Keratinocyte (primary cell): ENCODE data around the gene C6orf47. TPM values are rescaled to one million over a fixed set of nuclear protein-coding genes. Genes with fewer than 3 reads are reported as not detected.

Experiments used
- DNase-seq: peaks from one replicate; pipeline ENCODE4 v3.0.0-alpha.2; 2011; ENCODE audit warnings: low read depth, missing footprints, low spot score
- FAIRE-seq: peaks from 2 replicates; lab custom pipeline; 2011; peaks lifted over from hg19 to GRCh38; lab: Jason Lieb, UNC
- H2AFZ ChIP-seq: 2 replicates; pipeline ENCODE4 v1.6.0; 2012; ENCODE audit warnings: low read length, control low read depth, inconsistent platforms; ENCODE audit not compliant: control insufficient read depth
- H3K27ac ChIP-seq: 2 replicates; pipeline ENCODE4 v1.5.1; 2011; ENCODE audit warnings: low read length; ENCODE audit not compliant: control insufficient read depth, insufficient read depth
- H3K27me3 ChIP-seq: 3 replicates; pipeline ENCODE4 v1.6.0; 2011; ENCODE audit warnings: low read length; ENCODE audit not compliant: control insufficient read depth, insufficient read depth; ENCODE audit errors: extremely low read depth
- H3K36me3 ChIP-seq, 2 experiments: 2 replicates in 1 of 2; 3 replicates in 1 of 2; pipeline ENCODE4 v1.5.1; 2011; ENCODE audit warnings: low read length in 2 of 2, mild to moderate bottlenecking in 1 of 2; ENCODE audit not compliant: control insufficient read depth in 2 of 2, insufficient read depth in 2 of 2; ENCODE audit errors: extremely low read depth in 1 of 2
- H3K4me1 ChIP-seq: 3 replicates; pipeline ENCODE4 v1.5.1; 2011; ENCODE audit warnings: low read length; ENCODE audit not compliant: control insufficient read depth, insufficient read depth; ENCODE audit errors: extremely low read depth
- H3K4me2 ChIP-seq: 3 replicates; pipeline ENCODE4 v1.6.0; 2011; ENCODE audit warnings: low read depth, low read length; ENCODE audit not compliant: control insufficient read depth, insufficient read depth; ENCODE audit errors: extremely low read depth
- H3K4me3 ChIP-seq, 3 experiments: fragments of 200-600 bp in 1 of 3; sonication (generic) in 1 of 3; 2 replicates in 2 of 3; 3 replicates in 1 of 3; pipeline ENCODE4 v1.5.1; 2011 to 2016; ENCODE audit warnings: low read length in 3 of 3, mild to moderate bottlenecking in 3 of 3, control low read depth in 2 of 3, inconsistent platforms in 1 of 3, low read depth in 1 of 3, mixed read lengths in 1 of 3, mixed run types in 1 of 3, moderate library complexity in 1 of 3; ENCODE audit not compliant: control insufficient read depth in 2 of 3, insufficient read depth in 2 of 3; ENCODE audit errors: extremely low read depth in 1 of 3
- H3K79me2 ChIP-seq: 2 replicates; pipeline ENCODE4 v1.6.0; 2012; ENCODE audit warnings: low read length; ENCODE audit not compliant: control insufficient read depth, insufficient read depth
- H3K9ac ChIP-seq: 3 replicates; pipeline ENCODE4 v1.6.0; 2011; ENCODE audit warnings: low read length; ENCODE audit not compliant: control insufficient read depth, insufficient read depth; ENCODE audit errors: extremely low read depth
- H3K9me1 ChIP-seq: 3 replicates; pipeline ENCODE4 v1.6.0; 2011; ENCODE audit warnings: low read length; ENCODE audit not compliant: control insufficient read depth, insufficient read depth; ENCODE audit errors: extremely low read depth
- H3K9me3 ChIP-seq: 2 replicates; pipeline ENCODE4 v1.5.1; 2012; ENCODE audit warnings: low read depth, low read length; ENCODE audit not compliant: control insufficient read depth
- H4K20me1 ChIP-seq: 3 replicates; pipeline ENCODE4 v1.6.0; 2011; ENCODE audit warnings: low read length; ENCODE audit not compliant: control insufficient read depth, insufficient read depth; ENCODE audit errors: extremely low read depth
- CTCF ChIP-seq, 3 experiments: IDR thresholded peaks in 1 of 3; conservative IDR thresholded peaks in 1 of 3; optimal IDR thresholded peaks in 1 of 3; 2 replicates in 2 of 3; 3 replicates in 1 of 3; pipeline versions ENCODE3 to v1.5.1; 2011; ENCODE audit warnings: low read length in 3 of 3, mild to moderate bottlenecking in 3 of 3, moderate library complexity in 2 of 3, control low read depth in 1 of 3, inconsistent platforms in 1 of 3; ENCODE audit not compliant: insufficient read depth in 2 of 3; ENCODE audit errors: extremely low read depth in 1 of 3
- EZH2 ChIP-seq: IDR thresholded peaks from one replicate; pipeline ENCODE4 v1.6.1; 2012; ENCODE audit warnings: inconsistent platforms, mild to moderate bottlenecking, low read length, moderate library complexity
- dilution Hi-C: fragments of 300-500 bp; cut with MboI; formaldehyde crosslinking; loops from one replicate; pipeline ENCODE4 v1.7.0; 2020; ENCODE audit warnings: low sequenced_read_pairs; ENCODE audit not compliant: extremely low pct_ligation_motif_present
- polyA plus RNA-seq, 5 experiments: library from polyadenylated mRNA; depleted of rRNA in 3 of 5; stranded (reverse) in 3 of 5; stranded (forward) in 1 of 5; unstranded in 1 of 5; fragments of >200 nt; gene quantifications; 1 replicate in 1 of 5; 2 replicates in 3 of 5; 3 replicates in 1 of 5; pipeline versions ENCODE4 v1.2.1 to v1.2.3, GENCODE V29; 2011 to 2012; ENCODE audit warnings: missing spikeins in 2 of 5, low read depth in 1 of 5, low replicate concordance in 1 of 5

Gene C6orf47
- polyA plus RNA-seq, 1 donor (not counting 4 experiments of a cell fraction or from before 2014, with no cell fraction given), result 7.9 TPM

GRCh38 chr6:31663126-31663960 lies 2.8 kb upstream of the C6orf47 start:
- Histone ChIP-seq H3K4me1 (peaks cover 45% of the 10 kb centered on the region), H3K4me2 (peak overlapping the region; percentile 71), H4K20me1 (no peaks in the 10 kb centered on the region), H3K9me1 (no peaks in the 10 kb centered on the region), H3K9ac (peak overlapping the region; percentile 94), H2AFZ (no peak overlapping the region), H3K27me3 (no peaks in the 10 kb centered on the region), H3K27ac (peak overlapping the region; percentile 96), H3K36me3 (peaks cover 10 to 18% of the 10 kb centered on the region in 2 experiments), H3K9me3 (no peaks in the 10 kb centered on the region), H3K4me3 (peak overlapping the region; percentile 93 to 95 (median 94)), H3K79me2 (peaks cover 45% of the 10 kb centered on the region)
- FAIRE-seq, result no peak
- TF ChIP-seq EZH2, result no peak
- TF ChIP-seq CTCF (optimal IDR thresholded peaks at IDR 0.05 in 1 of 3, IDR thresholded peaks at IDR 0.05 in 1 of 3, conservative IDR thresholded peaks at IDR 0.05 in 1 of 3; ENCODE audit: extremely low read depth in 1 of 3, insufficient read depth in 2 of 3, low read length in 3 of 3), result no peak
- no peak for DNase-seq
- dilution Hi-C loops, result no loop called here

- no peaks in the 10 kb centered on the region for H3K9me3 ChIP-seq
- FAIRE-seq (no peak), DNase-seq (no peak)
- peaks cover 7 to 11% of the 10 kb centered on the region in 2 experiments for H3K36me3 ChIP-seq
- no peaks in the 10 kb centered on the region for H4K20me1 ChIP-seq
- no peak overlapping the region for H3K4me2 ChIP-seq
- H3K79me2 ChIP-seq, result peaks cover 42% of the 10 kb centered on the region
- no peak overlapping the region for H3K9ac ChIP-seq
- TF ChIP-seq CTCF (optimal IDR thresholded peaks at IDR 0.05 in 1 of 3, IDR thresholded peaks at IDR 0.05 in 1 of 3, conservative IDR thresholded peaks at IDR 0.05 in 1 of 3; ENCODE audit: extremely low read depth in 1 of 3, insufficient read depth in 2 of 3, low read length in 3 of 3), result no peak
- no peak for TF ChIP-seq EZH2
- H3K27me3 ChIP-seq, result no peaks in the 10 kb centered on the region
- dilution Hi-C loops, result no loop called here
- H3K4me3 ChIP-seq, result no peak overlapping the region
- no peak overlapping the region for H2AFZ ChIP-seq
- H3K27ac ChIP-seq, result no peak overlapping the region
- H3K4me1 ChIP-seq, result peaks cover 47% of the 10 kb centered on the region
- no peaks in the 10 kb centered on the region for H3K9me1 ChIP-seq
Measured at GRCh38 chr6:31662124-31662723, 1.6 kb upstream of the C6orf47 start.
